H1 (cell line): ENCODE data around the gene SLC26A8. TPM values are rescaled to one million over a fixed set of nuclear protein-coding genes. Genes with fewer than 3 reads are reported as not detected.

Source experiments
- CTCF ChIA-PET: fragments of 300-600 bp; sonication (Branson Sonifier 250); formaldehyde crosslinking; loops from one replicate; lab custom pipeline; 2021; ENCODE audit not compliant: partially characterized antibody; lab: Charles Lee
- POLR2A ChIA-PET: fragments of 300-600 bp; sonication (Branson Sonifier 250); formaldehyde crosslinking; loops from one replicate; lab custom pipeline; 2021; ENCODE audit warnings: inconsistent platforms; ENCODE audit not compliant: partially characterized antibody; lab: Charles Lee
- DNase-seq, 2 experiments: peaks; one replicate each; pipeline versions ENCODE4 v3.0.0 to v3.0.0-alpha.2; 2010 to 2022; ENCODE audit warnings: low spot score in 2 of 2, low read depth in 1 of 2, mixed read lengths in 1 of 2
- FAIRE-seq: peaks from 2 replicates; lab custom pipeline; 2011; peaks lifted over from hg19 to GRCh38; lab: Jason Lieb, UNC
- H2AFZ ChIP-seq: 2 replicates; pipeline ENCODE4 v1.8.1; 2012; ENCODE audit warnings: low read length, inconsistent platforms
- H2AK5ac ChIP-seq: 2 replicates; pipeline ENCODE4 v1.6.1; 2013; ENCODE audit warnings: low read depth, low read length
- H2BK120ac ChIP-seq: replicated peaks from 2 replicates; pipeline ENCODE3; 2013; ENCODE audit warnings: low read depth, low read length, inconsistent platforms
- H2BK12ac ChIP-seq: 2 replicates; pipeline ENCODE4 v1.6.1; 2013; ENCODE audit warnings: low read depth, low read length
- H2BK15ac ChIP-seq: 2 replicates; pipeline ENCODE4 v1.6.1; 2013; ENCODE audit warnings: low read length
- H2BK20ac ChIP-seq: 2 replicates; pipeline ENCODE4 v1.6.1; 2013; ENCODE audit warnings: low read length
- H2BK5ac ChIP-seq: 2 replicates; pipeline ENCODE4 v1.6.1; 2013; ENCODE audit warnings: low read depth, low read length
- H3K14ac ChIP-seq: 2 replicates; pipeline ENCODE4 v1.6.1; 2013; ENCODE audit warnings: inconsistent platforms; ENCODE audit not compliant: insufficient read length
- H3K18ac ChIP-seq: 2 replicates; pipeline ENCODE4 v1.6.1; 2013; ENCODE audit warnings: low read length; ENCODE audit errors: extremely low read depth
- H3K23ac ChIP-seq: 2 replicates; pipeline ENCODE4 v1.6.1; 2013; ENCODE audit warnings: inconsistent platforms; ENCODE audit not compliant: insufficient read length
- H3K23me2 ChIP-seq: 2 replicates; pipeline ENCODE4 v1.6.1; 2013; ENCODE audit warnings: low read depth, low read length
- H3K27ac ChIP-seq: 2 replicates; pipeline ENCODE4 v1.6.1; 2011; ENCODE audit warnings: low read depth, low read length, inconsistent platforms
- H3K27me3 ChIP-seq, 4 experiments: replicated peaks in 1 of 4; 1 replicate in 1 of 4; 2 replicates in 3 of 4; pipeline versions ENCODE4 v1.6.1 to v1.8.1; 2011 to 2013; ENCODE audit warnings: low read length in 3 of 4, mild to moderate bottlenecking in 3 of 4, inconsistent platforms in 2 of 4, mixed read lengths in 2 of 4, moderate library complexity in 1 of 4; ENCODE audit not compliant: control insufficient read depth in 3 of 4, insufficient read depth in 3 of 4; ENCODE audit errors: extremely low read depth in 1 of 4
- H3K36me3 ChIP-seq, 4 experiments: 2 replicates each; pipeline versions ENCODE4 v1.6.1 to v1.8.1; 2011 to 2013; ENCODE audit warnings: mild to moderate bottlenecking in 4 of 4, low read length in 3 of 4, moderate library complexity in 2 of 4, control low read depth in 1 of 4, inconsistent platforms in 1 of 4; ENCODE audit not compliant: insufficient read depth in 4 of 4, control insufficient read depth in 2 of 4
- H3K4ac ChIP-seq: replicated peaks from 2 replicates; pipeline ENCODE3; 2013; ENCODE audit warnings: low read length, low read depth, mixed read lengths, inconsistent platforms; ENCODE audit not compliant: insufficient read length
- H3K4me1 ChIP-seq, 4 experiments: replicated peaks in 1 of 4; 1 replicate in 1 of 4; 2 replicates in 3 of 4; pipeline versions ENCODE4 v1.6.1 to v1.8.1; 2011 to 2013; ENCODE audit warnings: low read length in 3 of 4, inconsistent platforms in 2 of 4, mixed read lengths in 1 of 4; ENCODE audit not compliant: insufficient read depth in 4 of 4, control insufficient read depth in 3 of 4
- H3K4me2 ChIP-seq, 2 experiments: 2 replicates each; pipeline versions ENCODE4 v1.6.1 to v1.8.1; 2011 to 2013; ENCODE audit warnings: low read depth in 2 of 2, low read length in 2 of 2, control low read depth in 1 of 2, inconsistent platforms in 1 of 2, mild to moderate bottlenecking in 1 of 2; ENCODE audit not compliant: insufficient read depth in 1 of 2
- H3K4me3 ChIP-seq, 4 experiments: fragments of 200-600, 300-600 bp in 1 of 4; sonication (generic), shearing (Covaris generic), sonication (Bioruptor Twin) in 1 of 4; 2 replicates each; pipeline versions ENCODE4 v1.5.1 to v1.8.1; 2011 to 2016; ENCODE audit warnings: low read length in 4 of 4, low read depth in 3 of 4, control low read depth in 2 of 4, inconsistent platforms in 2 of 4, mild to moderate bottlenecking in 2 of 4, mixed read lengths in 1 of 4, moderate library complexity in 1 of 4; ENCODE audit not compliant: insufficient read depth in 2 of 4; ENCODE audit errors: extremely low read depth in 1 of 4
- H3K56ac ChIP-seq: replicated peaks from 2 replicates; pipeline ENCODE3; 2013; ENCODE audit warnings: low read depth, mild to moderate bottlenecking, mixed read lengths, low read length, inconsistent platforms; ENCODE audit not compliant: insufficient read length
- H3K79me1 ChIP-seq: 2 replicates; pipeline ENCODE4 v1.6.1; 2013; ENCODE audit warnings: low read depth, low read length, control low read depth
- H3K79me2 ChIP-seq, 2 experiments: 2 replicates each; pipeline versions ENCODE4 v1.6.1 to v1.8.1; 2012 to 2013; ENCODE audit warnings: low read length in 2 of 2, mild to moderate bottlenecking in 2 of 2, inconsistent platforms in 1 of 2; ENCODE audit not compliant: insufficient read depth in 2 of 2, control insufficient read depth in 1 of 2
- H3K9ac ChIP-seq, 4 experiments: replicated peaks in 1 of 4; 1 replicate in 1 of 4; 2 replicates in 3 of 4; pipeline versions ENCODE4 v1.6.1 to v1.8.1; 2011 to 2013; ENCODE audit warnings: low read depth in 3 of 4, low read length in 3 of 4, control low read depth in 2 of 4, mild to moderate bottlenecking in 2 of 4, moderate library complexity in 2 of 4, inconsistent platforms in 1 of 4; ENCODE audit errors: extremely low read depth in 1 of 4
- H3K9me3 ChIP-seq, 2 experiments: 2 replicates each; pipeline versions ENCODE4 v1.6.1 to v1.8.1; 2012 to 2013; ENCODE audit warnings: mild to moderate bottlenecking in 2 of 2, moderate library complexity in 2 of 2, control low read depth in 1 of 2, inconsistent platforms in 1 of 2, low read depth in 1 of 2, low read length in 1 of 2, mixed read lengths in 1 of 2; ENCODE audit not compliant: insufficient read depth in 2 of 2
- H4K20me1 ChIP-seq, 2 experiments: replicated peaks in 1 of 2; 2 replicates each; pipeline versions ENCODE3 to v1.8.1; 2011 to 2013; ENCODE audit warnings: inconsistent platforms in 2 of 2, low read length in 2 of 2, mild to moderate bottlenecking in 1 of 2; ENCODE audit not compliant: insufficient read depth in 2 of 2, control insufficient read depth in 1 of 2
- H4K5ac ChIP-seq: 2 replicates; pipeline ENCODE4 v1.6.1; 2013; ENCODE audit warnings: low read length, low read depth, mixed read lengths, inconsistent platforms; ENCODE audit not compliant: insufficient read length
- H4K8ac ChIP-seq: 2 replicates; pipeline ENCODE4 v1.8.0; 2013; ENCODE audit warnings: mild to moderate bottlenecking, moderate library complexity, low read length, inconsistent platforms; ENCODE audit not compliant: insufficient read depth; ENCODE audit errors: extremely low read depth
- H4K91ac ChIP-seq: replicated peaks from 2 replicates; pipeline ENCODE3; 2013; ENCODE audit warnings: low read length, mixed read lengths, inconsistent platforms; ENCODE audit not compliant: insufficient read length
- CTCF ChIP-seq, 3 experiments: IDR thresholded peaks; 1 replicate in 2 of 3; 2 replicates in 1 of 3; pipeline versions ENCODE4 v1.5.1 to v1.6.1; 2011; ENCODE audit warnings: low read length in 3 of 3, mild to moderate bottlenecking in 3 of 3, inconsistent platforms in 2 of 3, low read depth in 1 of 3, moderate library complexity in 1 of 3; ENCODE audit not compliant: insufficient read depth in 1 of 3; ENCODE audit errors: control extremely low read depth in 1 of 3
- MAFK ChIP-seq: IDR thresholded peaks from 2 replicates; pipeline ENCODE4 v1.6.1; 2012; ENCODE audit warnings: low read depth, mild to moderate bottlenecking, improper control_type of control experiment, low read length
- PHF8 ChIP-seq: fragments of 200-600 bp; sonication (generic); conservative IDR thresholded peaks from 2 replicates; pipeline ENCODE4 v1.7.1; 2012; ENCODE audit warnings: low read depth, mild to moderate bottlenecking, inconsistent platforms, low read length, moderate library complexity
- SIX5 ChIP-seq: IDR thresholded peaks from 2 replicates; pipeline ENCODE4 v1.6.1; 2011; ENCODE audit warnings: mild to moderate bottlenecking, low read depth, low read length
- WGBS, 2 experiments: shearing (Covaris generic) in 1 of 2; methylation state at CpG; one replicate each; pipeline versions ENCODE4 v1.1.6 to v1.1.7; 2013 to 2015; ENCODE audit warnings: low lambda C conversion rate in 2 of 2, mixed read lengths in 2 of 2, inconsistent platforms in 1 of 2, low coverage in 1 of 2, missing lambda C conversion rate in 1 of 2; ENCODE audit not compliant: insufficient replicate concordance in 2 of 2, insufficient coverage in 1 of 2, insufficient read length in 1 of 2; ENCODE audit errors: extremely low coverage in 1 of 2, missing lambda C conversion rate in 1 of 2; 5-methylcytosine and 5-hydroxymethylcytosine counted together
- polyA plus RNA-seq, 7 experiments: library from polyadenylated mRNA; depleted of rRNA in 3 of 7; stranded (reverse) in 5 of 7; unstranded in 2 of 7; fragments of >200 nt in 5 of 7; fragments of 200-250 nt in 2 of 7; gene quantifications; 1 replicate in 5 of 7; 2 replicates in 1 of 7; 4 replicates in 1 of 7; pipeline versions ENCODE4 v1.2.1 to v1.2.3, GENCODE V29; 2011 to 2013; ENCODE audit warnings: missing spikeins in 2 of 7, mixed read lengths in 2 of 7
- total RNA-seq: library from RNA; stranded (reverse); fragmentation: NEBNext Ultra II Directional; extraction: Animal tissue kit (Norgen Biotek cat#: 25700); gene quantifications from 2 replicates; pipeline ENCODE4 v1.2.1, GENCODE V29; 2021
- TF ChIP-seq, protein P1 (sequence below): IDR thresholded peaks from 2 replicates; pipeline ENCODE4 v1.6.1; 2011; ENCODE audit warnings: low read depth, mild to moderate bottlenecking, low read length; ENCODE audit not compliant: insufficient read depth
- TF ChIP-seq, protein P2 (sequence below): IDR thresholded peaks from 2 replicates; pipeline ENCODE4 v1.6.1; 2012; ENCODE audit warnings: inconsistent platforms

SLC26A8 gene
- total and polyA plus RNA-seq, 2 of the 8 experiments (the other 6 are each of a cell fraction or from before 2014, with no cell fraction given): 0.56 to 0.57 TPM

GRCh38 chr6:35929601-35930000, 94.8 kb downstream of the SLC26A8 start:
- H2BK12ac ChIP-seq: no peak overlapping the region
- no peak overlapping the region for H4K91ac ChIP-seq
- no peaks in the 10 kb centered on the region for H4K20me1 ChIP-seq
- H3K14ac ChIP-seq: no peak overlapping the region
- no peak overlapping the region for H2BK15ac ChIP-seq
- H3K23me2 ChIP-seq: peaks cover 2% of the 10 kb centered on the region; the same call in 1 of the 2 replicates
- no peaks in the 10 kb centered on the region for H3K79me2 ChIP-seq
- no peaks in the 10 kb centered on the region for H3K79me1 ChIP-seq
- H3K4me2 ChIP-seq: no peak overlapping the region
- TF ChIP-seq, protein P1, sequence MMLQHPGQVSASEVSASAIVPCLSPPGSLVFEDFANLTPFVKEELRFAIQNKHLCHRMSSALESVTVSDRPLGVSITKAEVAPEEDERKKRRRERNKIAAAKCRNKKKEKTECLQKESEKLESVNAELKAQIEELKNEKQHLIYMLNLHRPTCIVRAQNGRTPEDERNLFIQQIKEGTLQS: no peak
- no peak for TF ChIP-seq PHF8
- no peak for TF ChIP-seq MAFK
- TF ChIP-seq SIX5: no peak
- TF ChIP-seq, protein P2, sequence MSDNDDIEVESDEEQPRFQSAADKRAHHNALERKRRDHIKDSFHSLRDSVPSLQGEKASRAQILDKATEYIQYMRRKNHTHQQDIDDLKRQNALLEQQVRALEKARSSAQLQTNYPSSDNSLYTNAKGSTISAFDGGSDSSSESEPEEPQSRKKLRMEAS: no peak
- TF ChIP-seq CTCF (IDR thresholded peaks at IDR 0.05; ENCODE audit: control extremely low read depth in 1 of 3, insufficient read depth in 1 of 3, low read depth in 1 of 3, low read length in 3 of 3): no peak
- TF ChIP-seq, all 59 proteins: peak for 0
- no peak overlapping the region for H3K4ac ChIP-seq
- H3K36me3 ChIP-seq: no peaks in the 10 kb centered on the region
- H3K18ac ChIP-seq: no peak overlapping the region
- no peak overlapping the region for H2BK5ac ChIP-seq
- no peak overlapping the region for H2BK120ac ChIP-seq
- no peak overlapping the region for H3K56ac ChIP-seq
- ChIA-PET POLR2A (interaction anchor here (3.6 kb wide), 1 partner anchor 9 kb away, joined by 27 read pairs; the partner anchor contains the start of gene SRPK1), CTCF (interaction anchor here (0.6 to 1.1 kb wide), 3 partner anchors 26 to 378 kb away, joined by 3 to 4 read pairs (median 3); no protein-coding TSS in a partner anchor)
- no peak overlapping the region for H2AFZ ChIP-seq
- H2BK20ac ChIP-seq: no peak overlapping the region
- peaks cover 0 to 6% (median 1%) of the 10 kb centered on the region in 4 experiments; a peak in 5 of 7 replicates for H3K4me1 ChIP-seq
- DNase-seq (no peak), FAIRE-seq (no peak)
- no peak overlapping the region for H3K9ac ChIP-seq
- H3K4me3 ChIP-seq: no peak overlapping the region
- no peak overlapping the region for H4K8ac ChIP-seq
- H3K27ac ChIP-seq: no peak overlapping the region
- no peak overlapping the region for H2AK5ac ChIP-seq
- 83% methylated on average over 1 of the region's 1 CpG; no CpG with 5 or more reads in 1 of the 2 experiments for WGBS, 2 experiments
- no peak overlapping the region for H4K5ac ChIP-seq
- no peak overlapping the region for H3K23ac ChIP-seq
- H3K27me3 ChIP-seq: peaks cover 0 to 3% (median 0%) of the 10 kb centered on the region in 4 experiments; a peak in 2 of 7 replicates
- no peaks in the 10 kb centered on the region for H3K9me3 ChIP-seq
